TTC549 (cell line): ENCODE measurements around the gene SCGN.

Experiments
- FAIRE-seq: peaks from 2 replicates; lab custom pipeline; 2012; peaks lifted over from hg19 to GRCh38; lab: Jason Lieb, UNC

Gene SCGN

GRCh38 chr6:25640891-25641290 is 11.1 kb upstream of the SCGN start:
- no peak for FAIRE-seq

GRCh38 chr6:25641377-25641776 is 10.6 kb upstream of the SCGN start:
- FAIRE-seq: no peak

GRCh38 chr6:25641940-25642666 is 9.9 kb upstream of the SCGN start:
- no peak for FAIRE-seq

- no peak for FAIRE-seq
These were observed 9.2 kb upstream of the SCGN start for GRCh38 chr6:25642667-25643328.

GRCh38 chr6:25645916-25646315 is 6.1 kb upstream of the SCGN start:
- FAIRE-seq: no peak

- no peak for FAIRE-seq
These were observed 2.4 kb upstream of the SCGN start for GRCh38 chr6:25649611-25650010.

- no peak for FAIRE-seq
These were observed 3.7 kb downstream of the SCGN start for GRCh38 chr6:25655723-25656122.

- no peak for FAIRE-seq
These were observed 7.8 kb downstream of the SCGN start for GRCh38 chr6:25659633-25660368.

GRCh38 chr6:25660512-25660911 is 8.5 kb downstream of the SCGN start:
- no peak for FAIRE-seq

GRCh38 chr6:25661129-25661779 is 9.2 kb downstream of the SCGN start:
- FAIRE-seq: no peak

- no peak for FAIRE-seq
These were observed 13.4 kb downstream of the SCGN start for GRCh38 chr6:25665455-25665854.

- FAIRE-seq: no peak
These were observed 17.4 kb downstream of the SCGN start for GRCh38 chr6:25669413-25669812.

GRCh38 chr6:25670208-25670607 is 18.2 kb downstream of the SCGN start:
- FAIRE-seq: no peak

- no peak for FAIRE-seq
These were observed 18.9 kb downstream of the SCGN start for GRCh38 chr6:25670793-25671513.

GRCh38 chr6:25671652-25672051 is 19.6 kb downstream of the SCGN start:
- no peak for FAIRE-seq

GRCh38 chr6:25675167-25675566 is 23.2 kb downstream of the SCGN start:
- no peak for FAIRE-seq

GRCh38 chr6:25676775-25677174 is 24.8 kb downstream of the SCGN start:
- FAIRE-seq: no peak

GRCh38 chr6:25681848-25682247 is 29.8 kb downstream of the SCGN start:
- FAIRE-seq: no peak

GRCh38 chr6:25682324-25682723 is 30.3 kb downstream of the SCGN start:
- no peak for FAIRE-seq

GRCh38 chr6:25684565-25684964 is 32.5 kb downstream of the SCGN start:
- no peak for FAIRE-seq

GRCh38 chr6:25685251-25685650 is 33.2 kb downstream of the SCGN start:
- no peak for FAIRE-seq

GRCh38 chr6:25685896-25686295 is 33.9 kb downstream of the SCGN start:
- FAIRE-seq: no peak
